Sigmoid colon (tissue), 7 donors: ENCODE data around the gene SLFN12L. TPM values are rescaled to one million over a fixed set of nuclear protein-coding genes. Genes with fewer than 3 reads are reported as not detected.

Experiments
- DNase-seq: peaks from one replicate; pipeline ENCODE4 v3.0.0-alpha.2; 2019
- H3K27ac ChIP-seq, 4 donors: fragments of 200-600 bp; sonication (generic); one replicate each; pipeline ENCODE4 v1.5.1; 2016 to 2019; ENCODE audit warnings: mild to moderate bottlenecking in 1 of 4
- H3K27me3 ChIP-seq, 3 donors: fragments of 200-600 bp; sonication (generic); one replicate each; pipeline ENCODE4 v1.5.1; 2019; ENCODE audit warnings: mild to moderate bottlenecking in 1 of 3
- H3K36me3 ChIP-seq, 4 donors: fragments of 200-600 bp; sonication (generic); one replicate each; pipeline ENCODE4 v1.5.1; 2016 to 2019
- H3K4me1 ChIP-seq, 4 donors: fragments of 200-600 bp; sonication (generic); one replicate each; pipeline ENCODE4 v1.5.1; 2017 to 2019
- H3K4me3 ChIP-seq, 4 donors: fragments of 200-600 bp; sonication (generic); one replicate each; pipeline ENCODE4 v1.5.1; 2017 to 2019; ENCODE audit warnings: mild to moderate bottlenecking in 2 of 4, moderate library complexity in 1 of 4
- H3K9me3 ChIP-seq, 4 donors: fragments of 200-600 bp in 3 of 4; sonication (generic) in 3 of 4; one replicate each; pipeline versions ENCODE4 v1.5.1 to v1.6.1; 2013 to 2019
- CTCF ChIP-seq, 4 experiments: fragments of 450-650 bp in 3 of 4; fragments of 200-600 bp in 1 of 4; IDR thresholded peaks; one replicate each; pipeline ENCODE4 v1.5.1; 2016 to 2019; ENCODE audit warnings: antibody characterized with exemption in 4 of 4, mild to moderate bottlenecking in 3 of 4, moderate library complexity in 2 of 4
- EP300 ChIP-seq, 4 donors: sonication (generic); formaldehyde crosslinking; IDR thresholded peaks; one replicate each; pipeline ENCODE4 v1.6.1; 2017; ENCODE audit warnings: antibody characterized with exemption in 4 of 4
- POLR2A ChIP-seq, 2 donors: fragments of 450-650 bp; IDR thresholded peaks; one replicate each; pipeline ENCODE4 v1.6.1; 2016; ENCODE audit warnings: antibody characterized with exemption in 2 of 2, mild to moderate bottlenecking in 2 of 2, moderate library complexity in 2 of 2
- POLR2AphosphoS5 ChIP-seq, 4 donors: sonication (generic); formaldehyde crosslinking; IDR thresholded peaks; one replicate each; pipeline ENCODE4 v1.6.1; 2017; ENCODE audit warnings: antibody characterized with exemption in 4 of 4
- WGBS, 2 donors: extraction: QIAGEN DNeasy Blood & Tissue Kit; methylation state at CpG; one replicate each; pipeline ENCODE4 v1.1.7; 2013; 5-methylcytosine and 5-hydroxymethylcytosine counted together
- intact Hi-C: fragments of 100-400 bp; cut with DNase I; formaldehyde crosslinking; loops from one replicate; pipeline ENCODE4 v1.15.1; 2023
- polyA plus RNA-seq, 3 donors: library from polyadenylated mRNA; stranded (reverse); fragments of 200-250 nt; gene quantifications; one replicate each; pipeline ENCODE4 v1.2.3, GENCODE V29; 2013
- small RNA-seq, 3 donors: library from RNA; depleted of rRNA; stranded (forward); fragments of <200 nt; gene quantifications; one replicate each; pipeline ENCODE3, GENCODE V24; 2016
- total RNA-seq, 4 donors: library from RNA; depleted of rRNA; stranded (reverse); fragments of >200 nt; gene quantifications; one replicate each; pipeline ENCODE4 v1.1.0, GENCODE V29; 2016
- donor health status: healthy with polysubstance abuse.
- donor health status: Bipolar disorder and iron deficiency.
- donor health status: healthy.

Gene SLFN12L
- total and polyA plus RNA-seq, 7 donors: 0.27 to 1.9 (median 0.71) TPM; not detected in 2

GRCh38 chr17:35423761-35424160, 113.7 kb downstream of the SLFN12L start:
- H3K4me3 ChIP-seq: no peak overlapping the region
- H3K27ac ChIP-seq: no peak overlapping the region
- H3K27me3 ChIP-seq: no peaks in the 10 kb centered on the region
- DNase-seq: no peak
- WGBS, 2 donors: 86 to 94% methylated on average over 4 of the region's 4 CpGs
- intact Hi-C loops: no loop called here
- TF ChIP-seq POLR2AphosphoS5 (IDR thresholded peaks at IDR 0.05) (no peak), CTCF (IDR thresholded peaks at IDR 0.05) (no peak), EP300 (IDR thresholded peaks at IDR 0.05) (no peak), POLR2A (IDR thresholded peaks at IDR 0.05) (no peak)
- peaks cover 0 to 22% (median under 1%) of the 10 kb centered on the region in 4 donors for H3K36me3 ChIP-seq
- no peaks in the 10 kb centered on the region for H3K9me3 ChIP-seq
- H3K4me1 ChIP-seq: no peaks in the 10 kb centered on the region

Small RNA genes within 50 kb of the gene (small RNA-seq; reads per million reads assigned to genes)
- gene AC015911.1 (0 reads per million in 3 donors), gene SNORD7 (121 to 196 (median 184) reads per million in 3 donors)

Other genes with a start within 250 kb of the SLFN12L start
- 10 to 100 TPM; 17.8 to 28.0 (median 25.7) TPM for gene SLFN11, start 164.1 kb downstream of the SLFN12L start, total RNA-seq
- gene SLFN11, start 164.1 kb downstream of the SLFN12L start, polyA plus RNA-seq: 1 to 10 TPM; 1.2 to 4.6 (median 4.3) TPM
- 10 to 100 TPM in 2 of 4 donors, 1 to 10 TPM in 2; 6.4 to 19.9 (median 10.2) TPM for gene SLFN12, start 105.2 kb downstream of the SLFN12L start, total RNA-seq
- 1 to 10 TPM in 2 of 3 donors, under 1 TPM in 1; 0.69 to 1.2 (median 1.1) TPM for gene SLFN12, start 105.2 kb downstream of the SLFN12L start, polyA plus RNA-seq
- 10 to 100 TPM; 11.1 to 19.9 (median 17.8) TPM for gene SLFN13, start 88.9 kb downstream of the SLFN12L start, total RNA-seq
- 1 to 10 TPM in 2 of 3 donors, under 1 TPM in 1; 0.23 to 3.0 (median 2.2) TPM for gene SLFN13, start 88.9 kb downstream of the SLFN12L start, polyA plus RNA-seq
- gene SLFN14, start 23.1 kb upstream of the SLFN12L start, total RNA-seq: not detected
- not detected for gene SLFN14, start 23.1 kb upstream of the SLFN12L start, polyA plus RNA-seq
- gene PEX12, start 40.9 kb upstream of the SLFN12L start, total RNA-seq: 10 to 100 TPM in 1 of 4 donors, 1 to 10 TPM in 3; 4.6 to 10.4 (median 6.5) TPM
- 1 to 10 TPM in 2 of 3 donors, under 1 TPM in 1; 0.92 to 2.7 (median 2.4) TPM for gene PEX12, start 40.9 kb upstream of the SLFN12L start, polyA plus RNA-seq
- gene AP2B1, start 49.6 kb upstream of the SLFN12L start, total RNA-seq: 10 to 100 TPM; 46.7 to 58.7 (median 53.2) TPM
- gene AP2B1, start 49.6 kb upstream of the SLFN12L start, polyA plus RNA-seq: 10 to 100 TPM; 43.2 to 86.4 (median 46.7) TPM
- 1 to 10 TPM; 3.6 to 5.5 (median 3.8) TPM for gene RASL10B, start 194.0 kb upstream of the SLFN12L start, total RNA-seq
- 1 to 10 TPM in 1 of 3 donors, under 1 TPM in 1, not detected in 1; 0.60 to 1.8 TPM for gene RASL10B, start 194.0 kb upstream of the SLFN12L start, polyA plus RNA-seq
- not detected for gene GAS2L2, start 215.6 kb upstream of the SLFN12L start, total RNA-seq
- gene GAS2L2, start 215.6 kb upstream of the SLFN12L start, polyA plus RNA-seq: under 1 TPM in 1 of 3 donors, not detected in 2; 0.06 TPM
- gene C17orf50, start 223.2 kb upstream of the SLFN12L start, total RNA-seq: not detected
- under 1 TPM in 1 of 3 donors, not detected in 2; 0.07 TPM for gene C17orf50, start 223.2 kb upstream of the SLFN12L start, polyA plus RNA-seq